Suprapubic skin (tissue), 4 donors: Measurements from ENCODE around the gene FAM118A. TPM values are rescaled to one million over a fixed set of nuclear protein-coding genes. Genes with fewer than 3 reads are reported as not detected.
"Not testable (repeated sequence)": the region's sequence is repeated elsewhere in the genome, so short reads cannot be mapped to it uniquely, and the experiment has no call there.

ENCODE experiments used
- DNase-seq, 2 donors: peaks; one replicate each; pipeline ENCODE4 v3.0.0-alpha.2; 2019; ENCODE audit warnings: low spot score in 2 of 2
- H3K27ac ChIP-seq: fragments of 200-600 bp; sonication (generic); one replicate; pipeline ENCODE4 v1.5.1; 2019
- H3K27me3 ChIP-seq: fragments of 200-600 bp; sonication (generic); one replicate; pipeline ENCODE4 v1.5.1; 2019
- H3K36me3 ChIP-seq: fragments of 200-600 bp; sonication (generic); one replicate; pipeline ENCODE4 v1.5.1; 2019
- H3K4me1 ChIP-seq: fragments of 200-600 bp; sonication (generic); one replicate; pipeline ENCODE4 v1.5.1; 2019
- H3K4me3 ChIP-seq: fragments of 200-600 bp; sonication (generic); one replicate; pipeline ENCODE4 v1.5.1; 2019; ENCODE audit warnings: mild to moderate bottlenecking
- H3K9me3 ChIP-seq: fragments of 200-600 bp; sonication (generic); one replicate; pipeline ENCODE4 v1.5.1; 2019
- EP300 ChIP-seq: sonication (generic); formaldehyde crosslinking; IDR thresholded peaks from one replicate; pipeline ENCODE4 v1.6.1; 2017; ENCODE audit warnings: antibody characterized with exemption
- POLR2A ChIP-seq, 2 donors: fragments of 450-650 bp; IDR thresholded peaks; one replicate each; pipeline ENCODE4 v1.6.1; 2017; ENCODE audit warnings: antibody characterized with exemption in 2 of 2, mild to moderate bottlenecking in 2 of 2, moderate library complexity in 2 of 2
- POLR2AphosphoS5 ChIP-seq, 3 donors: sonication (generic); formaldehyde crosslinking; IDR thresholded peaks; one replicate each; pipeline ENCODE4 v1.6.1; 2017; ENCODE audit warnings: antibody characterized with exemption in 3 of 3
- WGBS: methylation state at CpG from one replicate; pipeline ENCODE4 v1.1.5; 2018; 5-methylcytosine and 5-hydroxymethylcytosine counted together
- total RNA-seq, 4 donors: library from RNA; depleted of rRNA; stranded (reverse); fragments of >200 nt; gene quantifications; one replicate each; pipeline ENCODE4 v1.1.0, GENCODE V29; 2016
- TF ChIP-seq, protein P1 (sequence below), 2 donors: fragments of 200-600 bp in 1 of 2; fragments of 450-650 bp in 1 of 2; sonication (generic) in 1 of 2; IDR thresholded peaks; one replicate each; pipeline ENCODE4 v1.5.1; 2016 to 2019; ENCODE audit warnings: antibody characterized with exemption in 2 of 2, mild to moderate bottlenecking in 1 of 2, moderate library complexity in 1 of 2

FAM118A gene
- total RNA-seq, result 10 to 100 TPM; 22.7 to 65.8 (median 37.2) TPM

DNA sequence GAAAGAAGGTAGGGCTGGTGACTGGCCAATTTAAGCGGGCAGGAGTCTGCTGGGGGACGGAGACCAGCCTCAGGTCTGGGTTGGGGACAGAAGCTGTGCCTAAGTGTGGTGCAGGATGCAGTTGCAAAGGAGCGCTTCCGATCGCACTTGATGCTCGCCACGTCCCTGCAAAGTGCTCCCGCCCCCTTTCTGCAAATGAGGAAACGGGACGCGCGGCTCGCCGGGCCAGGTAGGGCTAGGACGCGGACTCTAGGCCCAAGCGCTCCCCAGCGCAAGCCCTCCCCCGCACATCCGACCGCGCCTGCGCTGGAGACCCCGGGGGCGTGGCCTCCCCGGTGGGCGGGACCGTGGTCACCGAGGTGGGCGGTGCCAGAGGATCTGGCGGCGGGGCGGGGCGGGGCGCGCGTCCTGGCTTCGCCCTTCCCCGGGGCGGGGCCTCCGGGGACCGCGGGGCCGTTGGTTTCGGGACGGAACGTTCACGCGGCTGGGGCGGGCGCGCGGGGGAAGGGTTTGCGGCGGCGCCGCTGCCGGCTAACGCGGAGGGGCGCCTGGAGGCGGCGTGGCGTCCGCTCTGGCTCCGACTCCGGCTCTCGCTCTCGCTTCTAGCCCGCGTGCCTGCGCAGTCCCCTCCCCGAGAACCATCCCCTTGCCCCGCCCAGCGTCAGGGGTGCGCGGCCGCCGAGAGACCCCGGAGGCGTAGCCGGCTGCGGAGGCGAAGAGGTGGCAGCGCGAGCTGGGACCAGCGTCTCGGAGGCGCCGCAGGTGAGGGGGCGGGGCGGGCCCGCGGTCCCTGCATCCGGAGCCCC, at the start of gene FAM118A:
Gene FAM118A, plus strand, starts transcription at position 513 of the 806 bp plus-strand sequence. CDS start 12,446 bp downstream, outside the sequence.
- peak; percentile 94 to 95 for DNase-seq
- H3K36me3 ChIP-seq, result no peaks in the 10 kb centered on the region
- peak within 1 kb of the TSS; percentile 93 for H3K4me3 ChIP-seq
- H3K9me3 ChIP-seq, result no peaks in the 10 kb centered on the region
- no peaks in the 10 kb centered on the region for H3K27me3 ChIP-seq
- no peak for TF ChIP-seq EP300
- peak in 2 of 3 donors; percentile 23 to 39 for TF ChIP-seq POLR2AphosphoS5 (IDR thresholded peaks at IDR 0.05)
- TF ChIP-seq POLR2A (IDR thresholded peaks at IDR 0.05), result peak in 1 of 2 donors; percentile 36
- TF ChIP-seq, protein P1, sequence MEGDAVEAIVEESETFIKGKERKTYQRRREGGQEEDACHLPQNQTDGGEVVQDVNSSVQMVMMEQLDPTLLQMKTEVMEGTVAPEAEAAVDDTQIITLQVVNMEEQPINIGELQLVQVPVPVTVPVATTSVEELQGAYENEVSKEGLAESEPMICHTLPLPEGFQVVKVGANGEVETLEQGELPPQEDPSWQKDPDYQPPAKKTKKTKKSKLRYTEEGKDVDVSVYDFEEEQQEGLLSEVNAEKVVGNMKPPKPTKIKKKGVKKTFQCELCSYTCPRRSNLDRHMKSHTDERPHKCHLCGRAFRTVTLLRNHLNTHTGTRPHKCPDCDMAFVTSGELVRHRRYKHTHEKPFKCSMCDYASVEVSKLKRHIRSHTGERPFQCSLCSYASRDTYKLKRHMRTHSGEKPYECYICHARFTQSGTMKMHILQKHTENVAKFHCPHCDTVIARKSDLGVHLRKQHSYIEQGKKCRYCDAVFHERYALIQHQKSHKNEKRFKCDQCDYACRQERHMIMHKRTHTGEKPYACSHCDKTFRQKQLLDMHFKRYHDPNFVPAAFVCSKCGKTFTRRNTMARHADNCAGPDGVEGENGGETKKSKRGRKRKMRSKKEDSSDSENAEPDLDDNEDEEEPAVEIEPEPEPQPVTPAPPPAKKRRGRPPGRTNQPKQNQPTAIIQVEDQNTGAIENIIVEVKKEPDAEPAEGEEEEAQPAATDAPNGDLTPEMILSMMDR (IDR thresholded peaks at IDR 0.05), result no peak
- WGBS, result 2% methylated on average over 6 of the region's 95 CpGs
- peak within 1 kb of the TSS; percentile 74 for H3K27ac ChIP-seq
- H3K4me1 ChIP-seq, result peaks cover 28% of the 10 kb centered on the region

DNA sequence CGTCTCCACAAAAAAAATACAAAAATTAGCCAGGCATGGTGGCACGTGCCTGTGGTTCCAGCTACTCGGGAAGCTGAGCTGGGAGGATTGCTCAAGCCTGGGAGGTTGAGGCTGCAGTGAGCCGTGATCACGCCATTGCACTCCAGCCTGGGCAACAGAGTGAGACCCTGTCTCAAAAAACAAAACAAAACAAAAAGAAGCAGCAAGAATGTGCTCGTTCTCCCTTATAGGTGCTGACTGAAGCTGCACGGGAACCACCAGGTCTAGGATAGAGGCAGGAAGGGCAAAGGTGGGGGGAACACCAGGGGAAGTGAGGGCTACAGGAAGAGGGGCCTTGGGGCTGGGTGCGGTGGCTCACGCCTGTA, 49.4 kb upstream of the FAM118A start:
- H3K4me3 ChIP-seq, H3K36me3 ChIP-seq, DNase-seq, H3K27me3 ChIP-seq, H3K9me3 ChIP-seq, H3K27ac ChIP-seq: not testable (repeated sequence)
- whole genome bisulfite sequencing, result 89% methylated on average over 9 of the region's 9 CpGs
- H3K4me1 ChIP-seq, result peaks cover 21% of the 10 kb centered on the region

DNA sequence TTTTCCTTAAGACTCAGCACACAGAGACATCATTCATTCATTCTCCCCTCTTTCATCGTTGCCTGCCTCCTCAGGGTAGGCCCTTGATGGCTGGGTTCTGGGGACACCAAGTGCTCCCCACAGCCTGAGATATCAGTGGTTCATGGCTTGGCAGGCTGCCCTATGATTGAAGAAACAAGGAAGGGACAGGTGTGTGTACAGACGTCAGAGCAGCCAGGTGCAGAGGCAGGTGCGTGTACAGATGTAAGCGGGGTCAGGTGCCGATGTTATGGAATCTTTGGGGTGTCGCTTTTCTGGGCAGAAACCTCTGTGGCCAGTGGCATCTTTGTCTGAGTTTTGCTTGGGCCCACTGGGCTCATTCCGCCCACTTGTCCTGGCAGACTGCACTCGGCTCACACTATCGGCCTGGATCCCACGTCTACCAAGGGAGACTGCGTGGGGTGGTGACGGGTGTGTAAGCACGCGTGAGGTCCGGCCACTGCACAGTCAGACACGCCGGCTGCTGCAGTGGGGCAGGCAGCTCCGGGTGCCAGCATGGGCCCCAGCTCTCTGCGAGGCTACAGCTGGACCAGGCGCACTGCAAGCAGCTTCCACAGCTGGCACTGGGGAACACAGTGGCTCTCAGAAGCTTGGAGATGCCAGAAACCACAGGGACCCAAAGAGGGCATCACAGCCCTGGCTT, 48.2 kb upstream of the FAM118A start:
- Histone ChIP-seq H3K4me3 (no peak overlapping the region), H3K27ac (no peak overlapping the region), H3K4me1 (peaks cover 21% of the 10 kb centered on the region), H3K9me3 (no peaks in the 10 kb centered on the region), H3K27me3 (no peaks in the 10 kb centered on the region), H3K36me3 (no peaks in the 10 kb centered on the region)
- TF ChIP-seq, protein P1 (IDR thresholded peaks at IDR 0.05), result no peak
- TF ChIP-seq EP300 (no peak), POLR2A (IDR thresholded peaks at IDR 0.05) (no peak), POLR2AphosphoS5 (IDR thresholded peaks at IDR 0.05) (no peak)
- DNase-seq, result no peak
- WGBS, result 90% methylated on average over 16 of the region's 20 CpGs

DNA sequence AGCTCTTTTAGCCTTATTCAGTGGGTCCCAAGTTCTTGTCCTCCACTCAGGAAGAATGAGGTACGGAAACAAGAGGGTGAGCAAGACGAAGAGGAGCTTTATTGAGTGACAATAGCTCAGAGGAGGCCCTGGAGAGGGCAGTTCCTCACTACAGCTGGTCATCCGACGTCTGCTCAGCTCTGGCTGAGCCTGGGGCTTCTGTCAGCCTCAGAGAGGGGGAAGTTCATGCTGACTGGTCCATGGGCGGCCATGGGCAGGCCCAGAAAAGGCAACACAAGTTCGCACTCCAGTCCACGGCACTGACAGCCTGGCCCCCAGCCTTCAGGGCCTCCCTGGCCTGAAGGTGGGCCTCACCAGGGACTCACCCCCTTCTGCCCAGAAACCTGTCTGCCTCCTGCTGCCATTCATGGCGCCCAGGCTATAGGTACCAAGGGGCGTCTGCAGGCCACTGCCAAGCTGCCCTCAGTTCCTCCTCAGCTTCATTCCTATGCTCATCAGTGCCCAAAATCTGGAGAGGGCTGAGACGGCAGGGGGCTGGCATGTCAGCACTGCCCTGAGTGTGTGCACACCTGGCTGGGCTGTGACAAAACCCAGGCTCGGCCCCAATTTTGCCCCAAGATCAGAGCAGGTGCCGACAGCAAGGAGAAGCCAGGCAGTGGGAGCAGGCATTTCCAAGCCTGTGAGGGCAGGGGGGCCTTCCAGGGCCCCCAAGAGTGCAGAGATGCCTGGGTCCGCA, 47.4 kb upstream of the FAM118A start:
- H3K4me1 ChIP-seq, result peaks cover 21% of the 10 kb centered on the region
- no peaks in the 10 kb centered on the region for H3K27me3 ChIP-seq
- no peaks in the 10 kb centered on the region for H3K9me3 ChIP-seq
- no peak for TF ChIP-seq POLR2AphosphoS5 (IDR thresholded peaks at IDR 0.05)
- TF ChIP-seq, protein P1 (IDR thresholded peaks at IDR 0.05), result no peak
- no peak for TF ChIP-seq POLR2A (IDR thresholded peaks at IDR 0.05)
- no peak for TF ChIP-seq EP300
- no peak for DNase-seq
- no peaks in the 10 kb centered on the region for H3K36me3 ChIP-seq
- no peak overlapping the region for H3K4me3 ChIP-seq
- no peak overlapping the region for H3K27ac ChIP-seq
- 40% methylated on average over 7 of the region's 13 CpGs for WGBS

DNA sequence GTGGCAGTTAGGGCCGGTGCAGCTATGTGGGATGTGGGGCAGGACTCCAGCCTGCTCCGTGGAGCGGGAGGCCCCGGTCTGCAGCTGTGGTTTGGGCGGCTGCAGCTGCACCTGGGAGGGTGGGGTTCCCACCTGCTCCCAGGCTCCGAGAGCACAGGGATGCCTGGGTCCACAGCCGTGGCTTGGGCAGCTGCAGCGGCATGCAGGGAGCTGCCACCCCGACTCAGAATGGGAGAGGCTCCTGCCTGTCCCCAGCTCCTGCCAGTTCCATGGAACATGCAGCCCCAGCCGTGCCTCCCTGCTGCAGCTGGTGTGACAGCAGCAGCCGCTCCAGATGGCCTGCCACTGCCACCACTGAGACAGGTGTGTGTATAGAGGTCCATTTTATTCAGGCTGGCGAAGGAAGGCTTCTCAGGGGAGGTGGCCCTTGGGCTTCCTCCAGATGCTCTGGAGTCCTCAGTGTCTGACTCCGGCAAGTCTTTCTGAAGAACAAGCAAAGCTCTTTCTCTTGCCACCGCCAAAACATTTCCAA, 46.7 kb upstream of the FAM118A start:
- WGBS, result 33% methylated on average over 8 of the region's 14 CpGs
- no peak for DNase-seq
- no peaks in the 10 kb centered on the region for H3K27me3 ChIP-seq
- no peaks in the 10 kb centered on the region for H3K36me3 ChIP-seq
- no peak overlapping the region for H3K4me3 ChIP-seq
- no peak for TF ChIP-seq POLR2A (IDR thresholded peaks at IDR 0.05)
- no peak for TF ChIP-seq EP300
- TF ChIP-seq, protein P1 (IDR thresholded peaks at IDR 0.05), result no peak
- TF ChIP-seq POLR2AphosphoS5 (IDR thresholded peaks at IDR 0.05), result no peak
- no peaks in the 10 kb centered on the region for H3K9me3 ChIP-seq
- peaks cover 22% of the 10 kb centered on the region for H3K4me1 ChIP-seq
- no peak overlapping the region for H3K27ac ChIP-seq
